Measurements from ENCODE around the gene SPIRE2. TPM values are rescaled to one million over a fixed set of nuclear protein-coding genes. Genes with fewer than 3 reads are reported as not detected.

Gene SPIRE2
- total and polyA plus RNA-seq, 2 of the 13 experiments (the other 11 are each of a cell fraction or from before 2014, with no cell fraction given), result 13.3 to 37.5 TPM

- peak; percentile 23; the same call in 1 of the 2 replicates for TF ChIP-seq ZFX (CRISPR knock-in tag; IDR thresholded peaks at IDR 0.05; ENCODE audit: low read depth)
- no peak for TF ChIP-seq ZNF160 (CRISPR knock-in tag; IDR thresholded peaks at IDR 0.05)
- TF ChIP-seq, protein P1, sequence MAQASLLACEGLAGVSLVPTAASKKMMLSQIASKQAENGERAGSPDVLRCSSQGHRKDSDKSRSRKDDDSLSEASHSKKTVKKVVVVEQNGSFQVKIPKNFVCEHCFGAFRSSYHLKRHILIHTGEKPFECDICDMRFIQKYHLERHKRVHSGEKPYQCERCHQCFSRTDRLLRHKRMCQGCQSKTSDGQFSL (CRISPR knock-in tag; IDR thresholded peaks at IDR 0.05), result no peak
- TF ChIP-seq, protein P2, sequence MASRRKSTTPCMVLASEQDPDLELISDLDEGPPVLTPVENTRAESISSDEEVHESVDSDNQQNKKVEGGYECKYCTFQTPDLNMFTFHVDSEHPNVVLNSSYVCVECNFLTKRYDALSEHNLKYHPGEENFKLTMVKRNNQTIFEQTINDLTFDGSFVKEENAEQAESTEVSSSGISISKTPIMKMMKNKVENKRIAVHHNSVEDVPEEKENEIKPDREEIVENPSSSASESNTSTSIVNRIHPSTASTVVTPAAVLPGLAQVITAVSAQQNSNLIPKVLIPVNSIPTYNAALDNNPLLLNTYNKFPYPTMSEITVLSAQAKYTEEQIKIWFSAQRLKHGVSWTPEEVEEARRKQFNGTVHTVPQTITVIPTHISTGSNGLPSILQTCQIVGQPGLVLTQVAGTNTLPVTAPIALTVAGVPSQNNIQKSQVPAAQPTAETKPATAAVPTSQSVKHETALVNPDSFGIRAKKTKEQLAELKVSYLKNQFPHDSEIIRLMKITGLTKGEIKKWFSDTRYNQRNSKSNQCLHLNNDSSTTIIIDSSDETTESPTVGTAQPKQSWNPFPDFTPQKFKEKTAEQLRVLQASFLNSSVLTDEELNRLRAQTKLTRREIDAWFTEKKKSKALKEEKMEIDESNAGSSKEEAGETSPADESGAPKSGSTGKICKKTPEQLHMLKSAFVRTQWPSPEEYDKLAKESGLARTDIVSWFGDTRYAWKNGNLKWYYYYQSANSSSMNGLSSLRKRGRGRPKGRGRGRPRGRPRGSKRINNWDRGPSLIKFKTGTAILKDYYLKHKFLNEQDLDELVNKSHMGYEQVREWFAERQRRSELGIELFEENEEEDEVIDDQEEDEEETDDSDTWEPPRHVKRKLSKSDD (CRISPR knock-in tag; IDR thresholded peaks at IDR 0.05; ENCODE audit: low read depth), result peak; percentile 73; the same call in 1 of the 2 replicates
- peak; percentile 33 for TF ChIP-seq HNRNPLL (IDR thresholded peaks at IDR 0.05; ENCODE audit: low read depth, low read length, poor library complexity, severe bottlenecking)
- TF ChIP-seq AKAP8 (CRISPR knock-in tag; IDR thresholded peaks at IDR 0.05), result peak; percentile 69; the same call in 1 of the 2 replicates
- TF ChIP-seq ATF4 (CRISPR knock-in tag; IDR thresholded peaks at IDR 0.05), result peak in 1 of 2 experiments; percentile 28; a peak in 1 of 4 replicates
- peak; percentile 34; the same call in 1 of the 2 replicates for TF ChIP-seq POLR2AphosphoS5 (IDR thresholded peaks at IDR 0.05; ENCODE audit: low read depth, low read length)
- TF ChIP-seq HOXA9 (CRISPR knock-in tag; IDR thresholded peaks at IDR 0.05; ENCODE audit: borderline replicate concordance), result peak; percentile 64; the same call in 1 of the 2 replicates
- TF ChIP-seq GTF2F1 (IDR thresholded peaks at IDR 0.05; ENCODE audit: low read length), result no peak
- TF ChIP-seq ZSCAN21 (CRISPR knock-in tag; IDR thresholded peaks at IDR 0.05; ENCODE audit: borderline replicate concordance), result peak; percentile 51; the same call in 1 of the 2 replicates
- TF ChIP-seq ZNF639 (CRISPR knock-in tag; conservative IDR thresholded peaks at IDR 0.05), result no peak
- TF ChIP-seq ZZZ3 (CRISPR knock-in tag; IDR thresholded peaks at IDR 0.05; ENCODE audit: borderline replicate concordance), result no peak
Measured at GRCh38 chr16:89913408-89914387, 85.4 kb downstream of the SPIRE2 start (continued).

Data from HepG2 (cell line).